ENCODE data around the gene SLC25A22. TPM values are rescaled to one million over a fixed set of nuclear protein-coding genes. Genes with fewer than 3 reads are reported as not detected.

The SLC25A22 gene
- total RNA-seq, 4 donors from 2014 or later = 6.0 to 28.3 (median 9.7) TPM

- H3K27ac ChIP-seq = peak within 1 kb of the TSS; percentile 96 to 100 (median 97)
- no peaks in the 10 kb centered on the region for H3K9me3 ChIP-seq
- no peaks in the 10 kb centered on the region for H3K36me3 ChIP-seq
- H3K4me3 ChIP-seq = peak within 1 kb of the TSS; percentile 62 to 97 (median 86)
- H3K27me3 ChIP-seq = no peaks in the 10 kb centered on the region
- intact Hi-C loops (cut with DNase I; ENCODE audit: low total_unique reads) (no loop called here), in situ Hi-C loops (cut with MboI; ENCODE audit: low pct_ligation_motif_present in 1 of 4, low pct_unique_long_range_greater_than_20kb in 1 of 4, low sequenced_read_pairs in 3 of 4) (no loop called here)
- peak; percentile 75 for DNase-seq
- WGBS, 2 donors (ENCODE audit: low coverage in 1 of 2) = 35% methylated on average over 19 of the region's 20 CpGs; no CpG with 5 or more reads in 1 of the 2 donors
- no peak for TF ChIP-seq EP300 (IDR thresholded peaks at IDR 0.05; ENCODE audit: low read depth)
- TF ChIP-seq POLR2AphosphoS5 (IDR thresholded peaks at IDR 0.05) = peak in 2 of 3 donors; percentile 85 to 89
- TF ChIP-seq POLR2A (IDR thresholded peaks at IDR 0.05) = peak; percentile 84
- TF ChIP-seq CTCF (IDR thresholded peaks at IDR 0.05) = no peak
- H3K4me1 ChIP-seq = peaks cover 16 to 34% (median 29%) of the 10 kb centered on the region in 4 donors
These were observed 20.5 kb upstream of the SLC25A22 start, which contains the start of gene PNPLA2 for GRCh38 chr11:818396-819128. TSS of gene PNPLA2 (plus strand) at chr11:818914. CDS start at chr11:819719, 805 bp downstream.

GRCh38 chr11:816433-816779, 18.3 kb upstream of the SLC25A22 start:
- Histone ChIP-seq H3K27me3 (no peaks in the 10 kb centered on the region), H3K4me1 (peaks cover 16 to 32% (median 21%) of the 10 kb centered on the region in 4 donors), H3K9me3 (no peaks in the 10 kb centered on the region), H3K4me3 (no peak overlapping the region), H3K27ac (no peak overlapping the region), H3K36me3 (peaks cover 0 to 13% (median 3%) of the 10 kb centered on the region in 4 donors)
- no peak for TF ChIP-seq POLR2A (IDR thresholded peaks at IDR 0.05)
- no peak for TF ChIP-seq CTCF (IDR thresholded peaks at IDR 0.05)
- no peak for TF ChIP-seq EP300 (IDR thresholded peaks at IDR 0.05; ENCODE audit: low read depth)
- TF ChIP-seq POLR2AphosphoS5 (IDR thresholded peaks at IDR 0.05) = no peak
- WGBS, 2 donors (ENCODE audit: low coverage in 1 of 2) = 84 to 87% methylated on average over 8 to 11 of the region's 11 CpGs
- no peak for DNase-seq
- in situ Hi-C loops (cut with MboI; ENCODE audit: low pct_ligation_motif_present in 1 of 4, low pct_unique_long_range_greater_than_20kb in 1 of 4, low sequenced_read_pairs in 3 of 4) = no loop called here
- intact Hi-C loops (cut with DNase I; ENCODE audit: low total_unique reads) = no loop called here

- Histone ChIP-seq H3K9me3 (no peaks in the 10 kb centered on the region), H3K27me3 (no peaks in the 10 kb centered on the region), H3K4me3 (no peak overlapping the region), H3K36me3 (peaks cover 0 to 13% (median 3%) of the 10 kb centered on the region in 4 donors), H3K4me1 (peaks cover 10 to 31% (median 21%) of the 10 kb centered on the region in 4 donors), H3K27ac (no peak overlapping the region)
- in situ Hi-C loops (cut with MboI; ENCODE audit: low pct_ligation_motif_present in 1 of 4, low pct_unique_long_range_greater_than_20kb in 1 of 4, low sequenced_read_pairs in 3 of 4) (no loop called here), intact Hi-C loops (cut with DNase I; ENCODE audit: low total_unique reads) (no loop called here)
- DNase-seq = no peak
- TF ChIP-seq POLR2AphosphoS5 (IDR thresholded peaks at IDR 0.05) (no peak), POLR2A (IDR thresholded peaks at IDR 0.05) (no peak), CTCF (IDR thresholded peaks at IDR 0.05) (no peak), EP300 (IDR thresholded peaks at IDR 0.05; ENCODE audit: low read depth) (no peak)
- 81% methylated on average over 4 to 11 of the region's 11 CpGs for WGBS, 2 donors (ENCODE audit: low coverage in 1 of 2)
These were observed 17.8 kb upstream of the SLC25A22 start for GRCh38 chr11:815675-816432.

- intact Hi-C loops (cut with DNase I; ENCODE audit: low total_unique reads) = no loop called here
- in situ Hi-C loops (cut with MboI; ENCODE audit: low pct_ligation_motif_present in 1 of 4, low pct_unique_long_range_greater_than_20kb in 1 of 4, low sequenced_read_pairs in 3 of 4) = no loop called here
- Histone ChIP-seq H3K36me3 (peaks cover 0 to 13% (median 3%) of the 10 kb centered on the region in 4 donors), H3K9me3 (no peaks in the 10 kb centered on the region), H3K27me3 (no peaks in the 10 kb centered on the region), H3K4me3 (no peak overlapping the region), H3K27ac (no peak overlapping the region), H3K4me1 (peaks cover 6 to 29% (median 18%) of the 10 kb centered on the region in 4 donors)
- no peak for TF ChIP-seq EP300 (IDR thresholded peaks at IDR 0.05; ENCODE audit: low read depth)
- no peak for TF ChIP-seq POLR2A (IDR thresholded peaks at IDR 0.05)
- no peak for TF ChIP-seq POLR2AphosphoS5 (IDR thresholded peaks at IDR 0.05)
- no peak for TF ChIP-seq CTCF (IDR thresholded peaks at IDR 0.05)
- DNase-seq = no peak
- WGBS, 2 donors (ENCODE audit: low coverage in 1 of 2) = 82% methylated on average over 9 of the region's 9 CpGs; no CpG with 5 or more reads in 1 of the 2 donors
These were observed 15.5 kb upstream of the SLC25A22 start for GRCh38 chr11:813456-814096.
